Endothelial cell of umbilical vein (primary cell): ENCODE measurements around the gene TAF3. TPM values are rescaled to one million over a fixed set of nuclear protein-coding genes. Genes with fewer than 3 reads are reported as not detected.

Experiments used
- BruUV-seq: library from RNA; stranded (reverse); fragments of 400-500 nt; replicated peaks from 2 replicates; lab custom pipeline; 2021; lab: Mats Ljungman, UMichigan
- CTCF ChIA-PET: fragments of 300-600, 350-600 bp; sonication (Branson Sonifier 250); formaldehyde crosslinking; loops from one replicate; lab custom pipeline; 2021; ENCODE audit warnings: antibody characterized with exemption, inconsistent platforms; lab: Charles Lee
- POLR2A ChIA-PET: fragments of 300-600, 350-600 bp; sonication (Branson Sonifier 250); formaldehyde crosslinking; loops from one replicate; lab custom pipeline; 2021; ENCODE audit warnings: antibody characterized with exemption, inconsistent platforms; lab: Charles Lee
- DNase-seq: peaks from one replicate; pipeline ENCODE4 v3.0.0-alpha.2; 2011; ENCODE audit warnings: low read depth, low spot score
- FAIRE-seq: peaks from 2 replicates; lab custom pipeline; 2011; peaks lifted over from hg19 to GRCh38; lab: Jason Lieb, UNC
- H2AFZ ChIP-seq: 2 replicates; pipeline ENCODE4 v1.6.0; 2012; ENCODE audit warnings: low read depth, low read length, control low read depth, inconsistent platforms
- H3K27ac ChIP-seq: 2 replicates; pipeline ENCODE4 v1.5.1; 2011; ENCODE audit warnings: low read depth, mild to moderate bottlenecking, control low read depth, low read length, moderate library complexity; ENCODE audit not compliant: insufficient read depth
- H3K27me3 ChIP-seq, 2 experiments: 2 replicates each; pipeline versions ENCODE4 v1.6.0 to v1.6.1; 2011; ENCODE audit warnings: low read length in 2 of 2, mixed read lengths in 1 of 2; ENCODE audit not compliant: control insufficient read depth in 2 of 2, insufficient read depth in 2 of 2
- H3K36me3 ChIP-seq, 2 experiments: 2 replicates in 1 of 2; 3 replicates in 1 of 2; pipeline ENCODE4 v1.5.1; 2011; ENCODE audit warnings: low read length in 2 of 2, mild to moderate bottlenecking in 1 of 2, moderate library complexity in 1 of 2; ENCODE audit not compliant: control insufficient read depth in 2 of 2, insufficient read depth in 2 of 2; ENCODE audit errors: extremely low read depth in 1 of 2
- H3K4me1 ChIP-seq: 3 replicates; pipeline ENCODE4 v1.5.1; 2011; ENCODE audit warnings: mild to moderate bottlenecking, low read length; ENCODE audit not compliant: control insufficient read depth, insufficient read depth; ENCODE audit errors: extremely low read depth
- H3K4me2 ChIP-seq: 2 replicates; pipeline ENCODE4 v1.6.1; 2011; ENCODE audit warnings: low read length, control low read depth, mixed read lengths; ENCODE audit not compliant: insufficient read depth
- H3K4me3 ChIP-seq, 3 experiments: fragments of 200-600 bp in 1 of 3; sonication (generic), shearing (Covaris generic) in 1 of 3; replicated peaks in 1 of 3; 2 replicates each; pipeline ENCODE4 v1.5.1; 2011 to 2016; ENCODE audit warnings: control low read depth in 3 of 3, low read length in 3 of 3, mild to moderate bottlenecking in 2 of 3, inconsistent platforms in 1 of 3, low read depth in 1 of 3, moderate library complexity in 1 of 3; ENCODE audit not compliant: insufficient read depth in 1 of 3
- H3K79me2 ChIP-seq: 2 replicates; pipeline ENCODE4 v1.6.0; 2012; ENCODE audit warnings: low read length, inconsistent platforms; ENCODE audit not compliant: control insufficient read depth, insufficient read depth
- H3K9ac ChIP-seq: replicated peaks from 2 replicates; pipeline ENCODE3; 2011; ENCODE audit warnings: low read length, control low read depth; ENCODE audit not compliant: insufficient read depth; ENCODE audit errors: extremely low read depth
- H3K9me1 ChIP-seq: replicated peaks from 3 replicates; pipeline ENCODE4 v1.6.0; 2011; ENCODE audit warnings: mild to moderate bottlenecking, low read length; ENCODE audit not compliant: control insufficient read depth, insufficient read depth; ENCODE audit errors: extremely low read depth
- H3K9me3 ChIP-seq: replicated peaks from 2 replicates; pipeline ENCODE4 v1.5.1; 2012; ENCODE audit warnings: low read length, inconsistent platforms; ENCODE audit not compliant: control insufficient read depth, insufficient read depth
- H4K20me1 ChIP-seq: replicated peaks from 2 replicates; pipeline ENCODE3; 2011; ENCODE audit warnings: mild to moderate bottlenecking, low read length; ENCODE audit not compliant: control insufficient read depth, insufficient read depth; ENCODE audit errors: extremely low read depth
- EZH2 ChIP-seq: IDR thresholded peaks from 2 replicates; pipeline ENCODE4 v1.6.1; 2012; ENCODE audit warnings: borderline replicate concordance, low read depth, mild to moderate bottlenecking, moderate library complexity, low read length, inconsistent platforms; ENCODE audit not compliant: severe bottlenecking
- FOS ChIP-seq: IDR thresholded peaks from 2 replicates; pipeline ENCODE4 v1.6.1; 2011; ENCODE audit warnings: mild to moderate bottlenecking, low read length, moderate library complexity, borderline replicate concordance; ENCODE audit not compliant: insufficient read depth
- GATA2 ChIP-seq: IDR thresholded peaks from 2 replicates; pipeline ENCODE4 v1.7.0; 2011; ENCODE audit warnings: low read depth, mild to moderate bottlenecking, moderate library complexity, mixed read lengths, low read length; ENCODE audit not compliant: insufficient read length, insufficient read depth
- JUN ChIP-seq: IDR thresholded peaks from 2 replicates; pipeline ENCODE4 v1.6.1; 2011; ENCODE audit warnings: borderline replicate concordance, low read depth; ENCODE audit not compliant: insufficient read length, insufficient read depth
- MYC ChIP-seq: IDR thresholded peaks from one replicate; pipeline ENCODE4 v1.6.1; 2011; ENCODE audit warnings: mild to moderate bottlenecking, low read depth, low read length
- POLR2A ChIP-seq: IDR thresholded peaks from 2 replicates; pipeline ENCODE4 v1.6.1; 2012; ENCODE audit warnings: low read depth, mild to moderate bottlenecking, control low read depth, low read length
- POLR2AphosphoS5 ChIP-seq: IDR thresholded peaks from 2 replicates; pipeline ENCODE4 v1.6.1; 2012; ENCODE audit warnings: low read depth, mild to moderate bottlenecking, control low read depth, low read length, moderate library complexity; ENCODE audit not compliant: insufficient read depth
- dilution Hi-C: fragments of 300-500 bp; cut with MboI; formaldehyde crosslinking; loops from one replicate; pipeline ENCODE4 v1.15.0; 2019; ENCODE audit warnings: low sequenced_read_pairs; ENCODE audit not compliant: extremely low pct_ligation_motif_present
- intact Hi-C: fragments of 100-400 bp; cut with micrococcal nuclease; formaldehyde crosslinking; loops from one replicate; pipeline ENCODE4 v1.10.0; 2022
- polyA plus RNA-seq, 4 experiments: library from polyadenylated mRNA; depleted of rRNA in 3 of 4; stranded (reverse) in 3 of 4; unstranded in 1 of 4; fragments of >200 nt; gene quantifications; 2 replicates each; pipeline versions ENCODE4 v1.2.1 to v1.2.3, GENCODE V29; 2011 to 2012; ENCODE audit warnings: missing spikeins in 1 of 4
- total RNA-seq: library from RNA; stranded (reverse); gene quantifications from 2 replicates; pipeline ENCODE4 v1.2.3, GENCODE V29; 2021
- TF ChIP-seq, protein P1 (sequence below), 2 donors: IDR thresholded peaks; 1 replicate in 1 of 2; 2 replicates in 1 of 2; pipeline ENCODE4 v1.5.1; 2011; ENCODE audit warnings: low read length in 2 of 2, mild to moderate bottlenecking in 2 of 2, moderate library complexity in 2 of 2, control low read depth in 1 of 2, inconsistent platforms in 1 of 2, low read depth in 1 of 2; ENCODE audit not compliant: insufficient read depth in 1 of 2; ENCODE audit errors: extremely low read depth in 1 of 2
- TF ChIP-seq, protein P2 (sequence below): IDR thresholded peaks from 2 replicates; pipeline ENCODE4 v1.6.1; 2011; ENCODE audit not compliant: insufficient read depth, insufficient read length

TAF3 gene
- total and polyA plus RNA-seq, 2 donors (not counting 3 experiments of a cell fraction or from before 2014, with no cell fraction given): 2.4 to 10.5 TPM

DNA sequence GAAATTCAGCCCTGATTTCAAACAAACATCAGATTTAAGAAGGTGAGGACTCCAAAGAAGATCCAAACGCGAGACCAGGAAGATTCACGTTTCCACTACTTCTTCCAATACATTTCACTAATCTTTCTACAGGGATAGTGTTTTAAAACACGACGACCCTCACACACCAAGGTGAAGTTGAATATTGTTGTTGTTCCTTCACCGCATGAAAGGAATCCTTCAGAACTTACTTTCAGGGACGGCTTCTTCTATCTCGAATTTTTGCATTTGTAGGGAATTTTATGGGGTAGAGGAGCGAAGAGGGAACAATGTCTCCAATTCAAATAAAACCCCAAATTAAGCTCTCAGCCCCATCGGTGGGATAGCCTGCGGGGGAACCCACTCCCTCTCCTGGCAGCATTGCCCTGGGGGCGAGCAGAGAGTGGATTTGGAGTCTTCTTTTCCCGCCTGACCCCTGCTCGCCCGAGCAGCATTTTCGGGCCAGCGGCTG, 234.7 kb downstream of the TAF3 start:
- Histone ChIP-seq H3K4me2 (peak overlapping the region; percentile 87), H3K4me1 (peaks cover 30% of the 10 kb centered on the region), H3K27ac (peak overlapping the region; percentile 96), H3K9me3 (no peaks in the 10 kb centered on the region), H3K36me3 (peaks cover 0 to under 1% of the 10 kb centered on the region in 2 experiments), H4K20me1 (no peaks in the 10 kb centered on the region), H3K9me1 (no peaks in the 10 kb centered on the region), H3K27me3 (no peaks in the 10 kb centered on the region), H2AFZ (peak overlapping the region; percentile 28), H3K4me3 (peak overlapping the region in 2 of 3 experiments; percentile 31 to 58), H3K79me2 (peaks cover 69% of the 10 kb centered on the region), H3K9ac (peak overlapping the region; percentile 90)
- POLR2A ChIA-PET: no interaction called here
- CTCF ChIA-PET: interaction anchor here (0.8 to 2.1 kb wide), 5 partner anchors 181 to 1157 kb away, joined by 3 to 9 read pairs (median 6); no protein-coding TSS in a partner anchor
- intact Hi-C loops (loop anchor here (1.0 to 10.0 kb wide), 9 partner anchors 86 to 1156 kb away; partner anchors contain the start of gene TAF3), dilution Hi-C loops (no loop called here)
- peak; percentile 28 for FAIRE-seq
- no peak for DNase-seq
- BruUV-seq: no TSS peak
- TF ChIP-seq, protein P1, sequence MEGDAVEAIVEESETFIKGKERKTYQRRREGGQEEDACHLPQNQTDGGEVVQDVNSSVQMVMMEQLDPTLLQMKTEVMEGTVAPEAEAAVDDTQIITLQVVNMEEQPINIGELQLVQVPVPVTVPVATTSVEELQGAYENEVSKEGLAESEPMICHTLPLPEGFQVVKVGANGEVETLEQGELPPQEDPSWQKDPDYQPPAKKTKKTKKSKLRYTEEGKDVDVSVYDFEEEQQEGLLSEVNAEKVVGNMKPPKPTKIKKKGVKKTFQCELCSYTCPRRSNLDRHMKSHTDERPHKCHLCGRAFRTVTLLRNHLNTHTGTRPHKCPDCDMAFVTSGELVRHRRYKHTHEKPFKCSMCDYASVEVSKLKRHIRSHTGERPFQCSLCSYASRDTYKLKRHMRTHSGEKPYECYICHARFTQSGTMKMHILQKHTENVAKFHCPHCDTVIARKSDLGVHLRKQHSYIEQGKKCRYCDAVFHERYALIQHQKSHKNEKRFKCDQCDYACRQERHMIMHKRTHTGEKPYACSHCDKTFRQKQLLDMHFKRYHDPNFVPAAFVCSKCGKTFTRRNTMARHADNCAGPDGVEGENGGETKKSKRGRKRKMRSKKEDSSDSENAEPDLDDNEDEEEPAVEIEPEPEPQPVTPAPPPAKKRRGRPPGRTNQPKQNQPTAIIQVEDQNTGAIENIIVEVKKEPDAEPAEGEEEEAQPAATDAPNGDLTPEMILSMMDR (IDR thresholded peaks at IDR 0.05; ENCODE audit: extremely low read depth in 1 of 2, insufficient read depth in 1 of 2, low read depth in 1 of 2, low read length in 2 of 2): no peak
- TF ChIP-seq POLR2A: no peak
- no peak for TF ChIP-seq MYC
- no peak for TF ChIP-seq JUN
- no peak for TF ChIP-seq GATA2
- no peak for TF ChIP-seq EZH2
- no peak for TF ChIP-seq POLR2AphosphoS5
- TF ChIP-seq, protein P2, sequence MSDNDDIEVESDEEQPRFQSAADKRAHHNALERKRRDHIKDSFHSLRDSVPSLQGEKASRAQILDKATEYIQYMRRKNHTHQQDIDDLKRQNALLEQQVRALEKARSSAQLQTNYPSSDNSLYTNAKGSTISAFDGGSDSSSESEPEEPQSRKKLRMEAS: no peak
- TF ChIP-seq FOS: no peak
